Activated CD4-positive, CD25-positive, alpha-beta regulatory T cell treated with anti-CD3 and anti-CD28 coated beads, Interleukin-2, amount 50 U/mL, for 72 hours (primary cell): ENCODE measurements around the gene RIMS4.

ENCODE experiments used
- DNase-seq: peaks from one replicate; pipeline ENCODE4 v3.0.0; 2021

The RIMS4 gene

DNA sequence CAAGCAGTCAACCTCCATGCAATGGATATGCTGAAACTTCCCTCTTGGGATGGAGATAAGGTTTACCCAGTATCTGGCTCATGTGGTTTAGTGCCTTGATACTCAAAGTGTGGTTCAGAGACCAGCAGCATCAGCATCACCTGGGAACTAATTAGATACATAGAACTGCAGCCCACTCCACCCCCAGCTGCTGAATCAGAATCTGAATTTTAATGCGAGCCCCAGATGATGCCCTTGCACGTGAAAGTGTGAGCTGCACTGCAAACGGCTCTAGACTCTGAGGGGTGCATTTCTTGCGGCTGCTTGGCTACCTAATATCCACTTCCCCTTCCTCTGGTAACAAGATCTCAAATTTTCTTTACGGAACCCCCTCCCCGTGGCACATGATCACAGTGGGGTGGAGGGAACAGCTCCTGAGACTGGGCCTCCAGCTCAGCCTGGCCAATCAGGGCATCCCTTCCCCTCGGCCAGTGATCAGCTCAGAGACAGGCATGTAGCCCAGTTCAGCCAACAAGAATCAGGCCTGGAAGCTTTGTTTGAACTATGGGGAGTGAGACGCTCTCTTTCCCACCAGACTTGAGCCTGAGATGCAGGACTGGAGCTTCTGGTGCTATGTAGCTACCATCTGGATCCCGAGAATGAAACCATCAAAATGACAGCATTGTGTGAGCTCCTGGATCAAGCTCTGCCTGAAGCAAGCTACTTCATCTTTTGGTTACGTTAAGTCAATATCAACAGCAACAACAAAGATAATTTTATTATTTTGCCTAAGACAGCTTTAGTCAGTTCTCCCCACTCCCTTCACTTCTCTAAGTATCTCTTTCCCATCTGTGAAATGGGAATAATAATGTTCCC lies 51.9 kb downstream of the RIMS4 start:
- DNase-seq: no peak

DNA sequence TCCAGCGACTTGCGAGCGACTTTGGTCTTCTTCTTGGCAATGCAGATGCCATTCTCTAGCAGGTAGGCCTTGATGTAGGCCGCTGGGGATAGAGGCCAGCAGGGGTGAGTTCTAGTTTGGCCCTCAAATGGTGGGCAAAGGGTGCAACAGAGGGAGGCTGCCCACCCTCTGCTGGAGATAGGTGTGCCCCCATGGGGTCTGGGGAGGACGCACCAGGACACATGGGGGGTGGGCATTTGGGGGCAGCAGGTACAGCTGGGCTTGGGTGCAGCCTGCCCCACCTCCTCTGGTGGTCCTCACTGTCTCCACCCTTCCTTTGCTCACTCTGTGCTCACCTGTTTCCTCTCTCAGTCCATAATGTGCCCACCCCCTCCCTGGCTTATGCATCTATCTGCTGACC lies 53.4 kb downstream of the RIMS4 start:
- no peak for DNase-seq

- no peak for DNase-seq
These were observed 54.2 kb downstream of the RIMS4 start for GRCh38 chr20:44756011-44756688.

- no peak for DNase-seq
These were observed 55.8 kb downstream of the RIMS4 start for GRCh38 chr20:44754554-44754953.

DNA sequence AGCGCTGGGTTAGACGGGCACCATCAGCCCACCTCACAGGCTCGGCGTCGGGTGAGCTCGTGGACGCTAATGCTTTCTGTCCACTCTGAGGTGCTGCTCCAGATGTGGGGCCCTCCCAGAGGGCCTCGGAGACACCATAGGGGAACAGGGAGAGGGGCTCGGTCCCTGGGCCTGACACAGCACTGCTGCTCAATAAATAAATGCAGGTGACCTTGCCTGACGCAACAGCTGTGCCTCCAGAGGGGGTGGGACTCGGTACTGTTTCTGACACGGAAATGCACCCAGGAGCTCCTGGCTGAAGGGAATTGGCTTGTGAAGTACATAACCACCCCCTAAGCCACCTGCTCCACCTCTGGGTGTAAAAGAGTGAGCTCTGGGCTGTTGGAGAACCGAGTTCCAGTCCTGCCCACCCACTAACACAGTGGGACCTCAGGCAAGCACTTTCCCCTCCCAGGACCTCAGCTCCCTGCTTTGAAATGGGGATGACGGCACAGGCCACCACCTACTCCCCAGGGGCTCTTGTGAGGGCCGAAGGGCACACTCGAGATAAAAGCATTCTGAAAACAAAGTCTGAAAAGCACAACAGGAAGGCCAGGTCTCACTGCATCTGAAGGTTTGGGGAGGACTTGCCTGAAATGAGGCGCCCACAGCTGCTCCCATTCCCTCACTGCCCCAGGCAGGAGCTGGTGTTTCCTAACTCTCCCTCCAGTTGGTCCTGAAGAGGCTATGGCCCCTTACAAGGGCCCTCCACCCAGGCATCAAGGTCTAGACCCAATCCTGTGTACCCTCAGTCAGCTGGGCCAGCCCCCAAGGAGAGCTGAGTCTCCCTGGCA lies 58.0 kb downstream of the RIMS4 start:
- DNase-seq: no peak

DNA sequence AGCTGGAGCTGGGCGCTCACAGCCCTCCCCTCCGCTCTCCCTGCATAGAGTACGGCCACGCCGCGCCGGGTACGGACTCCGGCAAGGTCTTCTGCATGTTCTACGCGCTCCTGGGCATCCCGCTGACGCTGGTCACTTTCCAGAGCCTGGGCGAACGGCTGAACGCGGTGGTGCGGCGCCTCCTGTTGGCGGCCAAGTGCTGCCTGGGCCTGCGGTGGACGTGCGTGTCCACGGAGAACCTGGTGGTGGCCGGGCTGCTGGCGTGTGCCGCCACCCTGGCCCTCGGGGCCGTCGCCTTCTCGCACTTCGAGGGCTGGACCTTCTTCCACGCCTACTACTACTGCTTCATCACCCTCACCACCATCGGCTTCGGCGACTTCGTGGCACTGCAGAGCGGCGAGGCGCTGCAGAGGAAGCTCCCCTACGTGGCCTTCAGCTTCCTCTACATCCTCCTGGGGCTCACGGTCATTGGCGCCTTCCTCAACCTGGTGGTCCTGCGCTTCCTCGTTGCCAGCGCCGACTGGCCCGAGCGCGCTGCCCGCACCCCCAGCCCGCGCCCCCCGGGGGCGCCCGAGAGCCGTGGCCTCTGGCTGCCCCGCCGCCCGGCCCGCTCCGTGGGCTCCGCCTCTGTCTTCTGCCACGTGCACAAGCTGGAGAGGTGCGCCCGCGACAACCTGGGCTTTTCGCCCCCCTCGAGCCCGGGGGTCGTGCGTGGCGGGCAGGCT lies 60.1 kb downstream of the RIMS4 start:
- DNase-seq: no peak

DNA sequence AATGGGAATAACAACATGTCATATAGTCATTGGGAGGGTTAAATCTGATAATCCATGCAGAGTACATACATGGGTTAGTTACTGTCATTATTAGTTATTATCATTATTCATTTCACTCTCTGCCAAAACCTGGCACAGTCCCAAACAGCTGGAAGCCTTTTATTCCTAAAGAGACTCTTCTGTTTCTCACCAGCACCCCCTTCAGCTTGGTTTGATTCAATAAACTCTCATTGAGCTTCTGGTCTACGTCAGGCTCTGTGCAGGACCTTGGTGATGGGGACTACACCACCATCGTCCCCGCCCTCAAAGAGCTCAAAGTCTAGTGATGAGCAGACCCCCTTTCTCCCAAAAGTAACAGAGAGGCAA lies 62.4 kb downstream of the RIMS4 start:
- no peak for DNase-seq

DNA sequence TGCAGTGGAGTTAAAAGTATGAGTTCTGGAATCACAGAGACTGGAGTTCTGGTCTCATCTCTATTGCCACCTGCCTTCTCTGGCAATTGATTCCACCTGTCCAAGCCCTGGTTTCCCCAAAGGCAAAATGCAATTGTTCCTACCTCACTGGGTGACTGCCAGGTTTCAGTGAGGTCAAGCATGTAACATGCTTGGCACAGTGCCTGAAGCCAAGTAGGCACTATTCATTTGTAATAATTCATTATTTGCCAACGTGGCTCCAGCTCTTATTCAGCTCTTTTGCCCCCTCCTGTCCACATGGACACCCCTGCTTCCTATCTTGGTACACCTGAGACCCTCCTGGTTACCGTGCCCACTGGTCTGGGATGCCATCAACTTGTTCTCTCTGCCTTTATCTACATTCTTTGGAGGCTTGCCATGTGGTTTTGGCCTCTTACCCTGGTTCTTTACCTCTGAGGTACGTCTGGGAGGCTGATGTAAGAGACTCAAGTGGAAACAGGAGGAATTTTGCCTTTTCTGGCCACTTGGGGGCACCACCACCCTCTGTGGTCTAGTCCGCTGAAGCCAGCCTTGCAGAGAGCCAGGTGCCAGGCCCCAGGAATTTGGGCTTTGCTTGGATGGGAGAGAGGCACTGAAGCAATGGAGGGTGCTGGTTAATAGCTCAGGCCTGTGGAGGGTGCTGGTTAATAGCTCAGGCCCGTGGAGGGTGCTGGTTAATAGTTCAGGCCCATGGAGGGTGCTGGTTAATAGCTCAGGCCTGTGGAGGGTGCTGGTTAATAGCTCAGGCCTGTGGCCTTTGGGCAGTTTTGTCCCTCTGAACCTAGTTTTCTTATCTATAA lies 63.0 kb downstream of the RIMS4 start:
- DNase-seq: peak; percentile 58

- no peak for DNase-seq
These were observed 63.8 kb downstream of the RIMS4 start for GRCh38 chr20:44746367-44747165.

GRCh38 chr20:44745598-44746366 lies 64.6 kb downstream of the RIMS4 start, which contains the start of gene KCNK15:
TSS of gene KCNK15 (plus strand) at chr20:44745865. CDS start at chr20:44745911, 46 bp downstream.
- peak; percentile 42 for DNase-seq

DNA sequence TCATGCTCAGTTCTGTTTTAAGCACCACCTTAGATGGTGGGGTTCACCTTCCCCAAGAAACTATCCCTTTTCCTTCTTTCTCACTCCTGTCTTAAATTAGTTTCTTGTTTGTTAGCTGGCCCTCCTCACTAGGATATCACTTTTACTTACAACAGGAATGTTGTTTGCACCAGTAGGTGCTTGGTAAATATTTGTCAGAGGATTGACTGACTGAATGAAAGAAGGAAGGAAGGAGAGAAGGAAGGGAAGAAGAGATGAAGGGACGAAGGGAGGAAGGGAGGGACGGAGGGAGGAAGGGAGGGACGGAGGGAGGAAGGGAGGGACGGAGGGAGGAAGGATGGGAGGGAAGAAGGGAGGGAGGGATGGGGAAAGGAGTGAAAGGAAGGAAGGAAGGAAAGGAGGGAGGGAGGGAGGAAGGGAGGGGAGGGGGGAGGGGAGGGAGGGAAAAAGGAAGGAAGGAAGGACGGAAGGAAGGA lies 65.2 kb downstream of the RIMS4 start:
- no peak for DNase-seq

DNA sequence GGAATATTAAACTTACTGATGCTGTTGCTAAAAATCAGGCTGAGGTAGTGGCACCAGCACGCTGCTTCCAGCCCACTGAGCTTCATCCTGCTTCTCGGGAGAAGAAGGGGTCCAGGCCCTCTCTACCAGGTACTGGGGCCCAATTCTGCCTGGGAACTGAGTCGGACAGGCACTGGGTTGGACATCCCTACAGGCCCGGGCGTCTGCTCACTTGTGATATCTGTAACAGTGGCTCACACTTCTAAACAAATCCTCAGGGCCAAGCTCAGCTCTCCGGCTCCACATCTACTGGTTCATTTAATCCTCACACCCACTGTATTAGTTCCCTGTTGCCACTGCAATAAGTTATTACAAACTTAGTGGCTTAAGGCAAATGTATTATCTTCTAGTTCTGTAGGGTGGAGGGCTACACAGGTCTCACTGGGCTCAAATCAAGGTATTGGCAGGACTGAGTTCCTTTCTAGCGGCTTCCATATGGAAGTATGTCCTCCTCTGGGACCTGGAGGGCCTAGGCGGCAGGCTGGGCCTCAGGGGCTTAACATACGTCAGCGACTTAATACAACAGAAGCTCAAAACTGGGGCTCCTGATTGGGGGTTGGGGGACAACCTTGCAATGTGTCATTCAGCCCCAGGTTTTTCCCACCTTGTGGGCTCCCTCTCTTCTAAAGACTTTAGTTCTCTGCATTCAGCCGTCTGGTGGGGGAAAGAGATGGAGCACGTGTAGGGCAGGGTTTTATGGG lies 66.3 kb downstream of the RIMS4 start:
- DNase-seq: no peak

GRCh38 chr20:44743080-44743701 lies 67.2 kb downstream of the RIMS4 start:
- DNase-seq: no peak

DNA sequence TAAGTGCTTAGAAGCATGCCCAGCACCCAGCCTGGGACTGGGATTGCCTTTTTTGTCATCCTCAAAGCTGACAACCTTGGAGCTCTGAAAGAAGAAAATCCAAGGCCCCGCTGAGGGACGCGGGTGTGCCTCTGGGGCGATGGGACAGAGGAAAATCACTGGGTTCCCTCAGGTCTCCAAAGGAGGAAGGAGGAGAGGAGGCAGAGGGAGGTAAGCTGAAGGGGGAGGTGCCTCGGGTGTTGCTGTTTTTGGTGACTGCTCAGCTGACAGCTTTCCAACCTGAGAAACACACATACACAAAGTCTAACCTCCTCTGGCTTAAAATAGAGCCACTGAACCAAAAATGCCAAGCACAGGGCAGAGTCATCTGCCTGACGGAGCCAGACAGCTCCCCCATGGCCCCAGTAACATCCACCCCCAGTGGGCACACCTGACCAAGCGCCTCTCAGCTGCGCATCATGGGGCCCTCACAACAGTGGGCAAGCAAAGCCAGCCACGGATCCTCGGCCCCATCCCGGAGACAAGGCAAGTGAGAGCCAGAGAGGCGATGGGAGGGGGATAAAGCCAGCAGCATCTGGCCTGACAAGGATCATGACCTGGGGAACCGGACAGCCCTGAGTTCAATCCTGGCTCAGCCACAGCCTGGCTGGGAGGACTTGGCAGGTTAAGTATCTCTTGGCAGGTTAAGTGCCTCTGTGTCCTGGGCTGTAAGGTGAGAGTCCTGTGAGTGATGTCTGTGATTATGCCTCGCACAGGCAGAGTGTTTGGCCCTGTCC lies 67.9 kb downstream of the RIMS4 start:
- no peak for DNase-seq

DNA sequence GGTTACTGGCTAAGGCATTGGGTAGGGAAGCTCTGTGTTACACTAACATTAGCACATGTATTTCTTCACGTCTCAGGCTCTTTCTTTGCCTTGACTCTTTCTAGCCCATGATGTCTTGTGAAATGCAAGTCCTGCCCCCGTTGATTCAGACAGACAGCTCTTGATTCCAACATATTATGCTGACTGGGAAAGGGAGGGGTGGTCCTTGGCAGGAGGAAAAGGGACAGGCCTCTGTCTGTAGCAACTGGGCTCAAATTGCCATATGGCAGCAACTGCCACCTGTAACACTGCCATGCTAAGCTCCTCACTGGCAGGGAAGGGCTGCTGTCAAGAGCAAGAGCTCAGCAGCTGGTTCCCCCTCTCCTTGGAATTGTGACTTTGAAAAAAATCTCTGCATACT lies 70.4 kb downstream of the RIMS4 start:
- no peak for DNase-seq

- DNase-seq: peak; percentile 43
These were observed 71.4 kb downstream of the RIMS4 start for GRCh38 chr20:44738813-44739477.

DNA sequence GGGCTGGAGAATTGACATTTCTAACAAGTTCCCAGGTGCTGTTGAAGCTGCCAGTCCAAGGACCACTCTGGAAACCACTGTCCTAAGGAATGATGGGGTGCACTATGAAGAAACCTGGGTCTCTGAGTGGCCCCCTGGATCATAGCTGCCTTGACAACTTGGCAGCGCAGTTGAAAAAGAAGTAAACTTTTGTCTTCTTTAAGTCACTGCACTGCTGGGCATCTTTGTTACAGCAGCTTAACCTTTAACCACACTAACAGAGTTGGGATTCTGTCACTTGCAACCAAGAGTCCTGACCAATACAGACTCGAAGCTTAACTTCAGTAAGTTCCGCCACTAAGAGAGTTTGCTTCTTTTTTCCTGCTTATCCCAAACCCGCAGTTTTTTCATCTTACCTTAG lies 73.2 kb downstream of the RIMS4 start:
- DNase-seq: no peak
